Suppressor macrophage treated with lipopolysaccharide for 1 hour (primary cell): Measurements from ENCODE around the gene PXDN.

Source experiments
- DNase-seq, 3 donors: peaks; one replicate each; pipeline ENCODE4 v3.0.0-alpha.2; 2020 to 2022

Gene PXDN

GRCh38 chr2:1659951-1660565 is 84.3 kb downstream of the PXDN start:
- no peak for DNase-seq

- DNase-seq: no peak
Measured at GRCh38 chr2:1658394-1659151, 85.7 kb downstream of the PXDN start.

GRCh38 chr2:1656961-1657841 is 87.1 kb downstream of the PXDN start:
- DNase-seq: no peak

DNA sequence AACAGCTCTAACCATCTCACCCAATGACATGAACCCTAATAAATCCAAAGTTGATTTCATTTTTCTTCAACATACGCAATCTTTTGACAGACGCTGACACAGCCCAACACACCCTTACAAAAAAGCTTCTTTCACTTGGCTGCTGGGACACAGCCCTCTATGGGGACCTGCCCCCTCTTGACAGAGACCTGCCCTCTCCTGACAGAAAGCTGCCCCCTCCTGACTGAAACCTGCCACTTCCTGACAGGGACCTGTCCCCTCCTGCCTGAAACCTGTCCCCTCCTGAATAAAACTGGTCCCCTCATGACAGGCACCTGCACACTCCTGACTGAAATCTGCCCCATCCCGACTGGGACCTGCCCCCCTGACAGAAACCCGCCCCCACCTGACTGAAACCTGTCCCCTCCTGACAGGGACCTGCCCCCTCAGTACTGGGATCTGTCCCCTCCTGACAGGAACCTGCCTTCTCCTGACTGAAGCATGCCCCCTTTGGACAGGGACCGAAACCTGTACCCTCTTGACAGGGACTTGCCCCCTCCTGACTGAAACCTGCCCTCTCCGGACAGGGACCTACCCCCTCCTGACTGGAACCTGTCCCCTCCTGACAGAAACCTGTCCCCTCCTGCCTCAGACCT is 87.9 kb downstream of the PXDN start:
- no peak for DNase-seq

GRCh38 chr2:1655461-1655860 is 88.9 kb downstream of the PXDN start:
- no peak for DNase-seq

DNA sequence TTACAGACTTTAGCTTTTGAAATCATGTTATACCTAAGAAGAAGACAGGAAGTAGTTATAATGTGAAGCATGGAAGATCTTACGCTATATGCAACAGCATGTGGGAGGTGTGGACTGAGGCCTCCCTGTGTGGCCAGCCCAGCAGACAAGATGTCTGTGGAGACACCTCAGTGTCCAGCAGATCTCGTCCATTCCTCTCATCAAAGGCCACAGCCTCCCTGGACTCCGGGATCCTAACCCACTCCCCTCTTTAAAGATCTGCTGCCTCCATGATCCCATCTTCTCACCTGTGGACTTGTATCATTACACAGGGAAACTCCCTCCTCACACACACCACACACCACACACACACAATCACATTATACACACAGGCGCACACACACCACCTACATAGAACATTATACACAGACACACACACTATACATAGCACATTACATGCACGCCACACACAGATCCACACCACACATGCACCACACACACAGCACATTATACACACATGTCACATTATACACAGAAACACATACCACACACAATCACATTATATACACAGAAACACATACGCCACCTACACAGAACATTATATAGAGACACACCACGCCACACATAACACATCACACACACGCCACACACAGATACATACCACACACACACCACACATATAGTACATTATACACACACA is 89.5 kb downstream of the PXDN start:
- DNase-seq: no peak

GRCh38 chr2:1653956-1654695 is 90.2 kb downstream of the PXDN start:
- no peak for DNase-seq

DNA sequence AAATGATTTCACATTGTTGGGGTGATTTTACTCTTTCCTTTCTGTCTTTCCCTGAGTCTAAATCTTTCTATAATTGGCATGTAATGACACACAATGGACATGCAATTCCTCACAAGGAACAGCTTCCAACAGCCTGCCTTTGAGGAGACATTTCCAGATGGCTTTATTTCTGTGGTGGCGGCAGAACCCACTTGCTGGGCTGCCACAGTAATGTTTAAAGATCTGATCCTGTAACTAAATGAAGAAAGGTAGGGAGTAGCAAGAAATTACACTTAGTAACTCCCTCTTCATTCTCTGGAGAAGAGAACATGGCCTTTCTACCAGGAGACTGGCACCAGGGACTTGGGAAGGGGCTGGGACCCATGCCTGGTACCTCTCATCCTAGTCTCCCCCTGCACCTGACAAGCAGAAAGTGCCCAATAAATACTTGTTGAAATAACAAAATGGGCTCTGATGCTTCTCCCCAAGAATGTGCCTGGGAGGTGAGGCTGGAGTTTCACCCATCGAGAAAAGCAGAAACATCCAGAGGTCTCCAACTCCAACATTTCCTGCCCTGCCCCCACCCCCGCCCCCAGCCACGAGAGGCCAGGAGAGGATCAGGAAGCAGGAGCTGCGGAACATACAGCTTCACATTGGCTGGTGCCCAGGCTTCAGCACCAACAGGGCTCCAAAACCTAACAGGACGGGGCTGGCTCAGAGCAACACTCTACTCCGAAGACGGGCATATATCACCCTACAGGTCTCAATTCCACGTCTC is 92.1 kb downstream of the PXDN start:
- DNase-seq: no peak

DNA sequence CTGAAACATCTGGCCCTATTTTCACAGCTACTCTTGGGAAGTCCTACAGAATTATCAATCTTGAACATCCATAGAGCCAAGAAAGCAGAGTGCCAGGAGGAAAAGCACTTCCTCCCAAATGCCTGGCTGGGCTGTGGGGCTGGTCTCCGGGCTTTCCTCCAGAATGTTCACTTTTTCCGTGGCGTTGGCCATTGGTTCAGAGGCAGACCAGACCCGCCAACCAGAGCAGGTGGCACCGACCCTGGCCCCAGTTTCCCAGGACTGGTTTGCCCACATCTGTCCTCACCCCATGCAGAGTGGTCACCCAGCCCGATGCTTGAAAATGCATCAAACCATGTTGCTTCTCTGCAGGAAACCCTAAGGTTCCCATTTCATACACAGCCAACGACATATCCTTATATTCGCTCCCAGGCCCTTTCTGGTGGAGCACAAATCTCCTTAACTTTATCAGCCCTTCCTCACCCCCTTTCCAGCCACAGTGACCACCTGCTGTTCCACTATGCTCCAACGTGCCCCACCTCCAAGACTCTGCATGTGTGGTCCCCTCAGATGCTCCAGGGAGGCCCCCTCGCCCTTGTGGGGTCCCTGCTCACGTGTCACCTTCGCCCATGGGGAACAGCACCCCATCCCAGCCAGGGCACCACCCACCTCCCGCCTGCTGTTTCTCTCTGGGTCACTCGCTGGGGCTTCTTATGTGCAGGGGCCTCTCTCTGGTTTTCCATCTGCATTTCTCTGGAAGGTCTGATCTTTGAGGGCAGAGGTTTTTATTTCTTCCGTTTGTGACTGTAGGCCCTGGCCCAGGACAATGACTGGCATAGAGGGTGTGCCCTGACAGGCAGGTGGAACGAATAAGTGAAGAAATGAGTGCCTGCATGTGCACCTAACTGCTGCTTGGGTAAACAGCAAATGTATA is 92.9 kb downstream of the PXDN start:
- no peak for DNase-seq

- no peak for DNase-seq
Measured at GRCh38 chr2:1650085-1650872, 94.0 kb downstream of the PXDN start.

- DNase-seq: no peak
Measured at GRCh38 chr2:1649103-1650084, 94.9 kb downstream of the PXDN start.

GRCh38 chr2:1648241-1649102 is 95.8 kb downstream of the PXDN start:
- DNase-seq: no peak

DNA sequence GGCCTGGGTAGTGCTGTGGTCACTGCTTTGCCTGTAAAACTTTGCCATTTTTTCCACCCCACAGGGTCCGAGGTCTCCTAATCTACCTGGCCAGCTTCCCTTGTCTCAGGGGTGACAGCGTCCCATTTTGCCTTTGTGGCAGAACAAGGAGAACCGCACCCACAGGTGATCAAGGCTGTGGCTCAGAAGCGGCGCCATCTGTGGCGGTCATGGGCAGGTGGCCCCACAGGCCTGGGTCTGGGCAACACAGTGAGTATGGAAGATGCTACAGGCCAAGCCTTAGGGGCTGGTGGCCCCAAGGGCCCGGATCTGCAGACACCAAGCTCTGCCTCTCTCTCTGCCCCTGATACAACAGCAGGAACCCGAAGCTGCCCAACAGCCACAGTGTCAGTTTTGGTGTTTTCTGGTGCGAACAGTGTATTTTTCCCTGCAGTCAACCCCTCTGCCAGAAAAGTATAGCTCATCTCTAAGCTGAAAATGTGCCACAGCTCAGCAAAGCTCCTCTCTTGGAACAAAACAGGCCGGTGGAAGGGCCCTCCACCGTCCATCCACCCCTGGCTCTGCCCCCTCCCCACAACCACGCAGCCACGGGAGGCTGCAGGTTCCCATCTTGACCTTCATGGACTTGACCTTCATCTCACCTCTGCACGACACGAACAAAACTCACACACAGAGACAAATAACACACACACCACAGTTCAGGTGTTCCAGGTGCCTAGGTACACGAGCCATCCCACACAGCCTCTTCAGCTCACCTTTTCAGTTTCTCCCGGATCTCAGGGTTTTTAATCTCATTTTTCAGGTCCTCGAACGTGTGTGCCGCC is 96.7 kb downstream of the PXDN start:
- DNase-seq: no peak

DNA sequence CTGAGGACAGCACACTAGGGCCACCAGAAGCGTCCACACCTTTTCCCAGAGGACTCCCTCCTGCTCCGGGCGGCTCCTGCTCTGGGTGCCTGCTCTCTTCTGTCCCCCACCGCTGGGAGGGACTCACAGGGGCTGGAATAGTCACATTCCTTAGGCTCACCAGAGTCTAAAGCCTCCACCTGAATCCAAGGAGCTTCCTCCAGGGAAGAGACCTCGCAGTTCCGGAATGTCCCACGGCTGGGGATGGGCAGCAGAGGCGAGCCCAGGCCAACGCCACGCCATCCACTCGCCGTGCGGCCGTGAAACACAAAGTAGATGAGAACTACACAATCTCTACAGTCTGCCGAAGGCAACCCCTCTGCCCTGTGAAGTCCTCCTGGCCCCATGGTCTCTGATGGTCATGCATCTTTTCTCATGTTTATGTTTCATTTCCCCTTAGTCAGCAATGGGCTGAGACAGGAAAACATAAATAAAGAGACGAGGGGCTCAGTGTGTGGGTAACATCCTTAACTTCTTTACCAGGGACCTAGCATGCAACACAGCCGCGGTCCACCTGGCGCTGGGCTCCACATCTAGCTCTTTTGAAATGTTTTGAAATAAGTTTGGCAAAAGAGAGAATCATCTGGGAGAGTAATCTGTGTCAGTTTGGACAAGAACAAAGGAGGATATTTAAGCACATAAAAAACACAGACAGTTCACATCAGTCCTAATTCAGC is 98.4 kb downstream of the PXDN start:
- DNase-seq: no peak

DNA sequence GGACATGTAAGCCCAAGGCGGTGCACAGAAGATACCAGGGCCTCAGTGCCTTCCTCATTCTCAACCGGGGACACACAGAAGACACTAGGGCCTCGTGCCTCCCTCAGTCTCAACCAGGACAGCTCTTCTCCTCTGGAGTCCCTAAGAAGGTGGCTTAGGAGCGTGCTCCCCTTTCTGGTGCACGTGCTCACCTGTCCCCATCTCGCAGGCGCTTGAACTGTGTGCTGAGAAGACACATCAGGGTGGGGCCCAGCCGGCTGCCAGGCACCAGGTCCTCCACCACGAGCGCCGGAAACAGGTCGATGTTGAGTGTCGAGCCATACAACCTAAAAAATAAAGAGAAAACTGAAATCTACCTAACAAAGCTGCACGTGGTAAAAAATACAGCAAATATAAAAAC is 99.9 kb downstream of the PXDN start:
- no peak for DNase-seq
